ENCODE results near the gene VAPB. TPM values are rescaled to one million over a fixed set of nuclear protein-coding genes. Genes with fewer than 3 reads are reported as not detected.
A peak's percentile ranks its signal among the peaks of the same experiment; 100 is the strongest.

The VAPB gene, protein sequence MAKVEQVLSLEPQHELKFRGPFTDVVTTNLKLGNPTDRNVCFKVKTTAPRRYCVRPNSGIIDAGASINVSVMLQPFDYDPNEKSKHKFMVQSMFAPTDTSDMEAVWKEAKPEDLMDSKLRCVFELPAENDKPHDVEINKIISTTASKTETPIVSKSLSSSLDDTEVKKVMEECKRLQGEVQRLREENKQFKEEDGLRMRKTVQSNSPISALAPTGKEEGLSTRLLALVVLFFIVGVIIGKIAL
- 60.4 and 61.2 TPM in 2 replicates for total RNA-seq (2022)
- Bru-seq, nascent RNA, result percentile 86 among the genes with signal in this experiment
- BruChase-seq, experiment 1, labeled RNA remaining after a 6-hour chase, result percentile 86 among the genes with signal in this experiment
- BruChase-seq, experiment 2, labeled RNA remaining after a 2-hour chase, result percentile 86 among the genes with signal in this experiment
- long read RNA-seq, full-length matches to known transcripts, result 122 of 148 reads
- long read RNA-seq, partial matches to known transcripts, result 2 of 148 reads
- long read RNA-seq, other reads (novel, unspliced or antisense), result 24 of 148 reads

DNA sequence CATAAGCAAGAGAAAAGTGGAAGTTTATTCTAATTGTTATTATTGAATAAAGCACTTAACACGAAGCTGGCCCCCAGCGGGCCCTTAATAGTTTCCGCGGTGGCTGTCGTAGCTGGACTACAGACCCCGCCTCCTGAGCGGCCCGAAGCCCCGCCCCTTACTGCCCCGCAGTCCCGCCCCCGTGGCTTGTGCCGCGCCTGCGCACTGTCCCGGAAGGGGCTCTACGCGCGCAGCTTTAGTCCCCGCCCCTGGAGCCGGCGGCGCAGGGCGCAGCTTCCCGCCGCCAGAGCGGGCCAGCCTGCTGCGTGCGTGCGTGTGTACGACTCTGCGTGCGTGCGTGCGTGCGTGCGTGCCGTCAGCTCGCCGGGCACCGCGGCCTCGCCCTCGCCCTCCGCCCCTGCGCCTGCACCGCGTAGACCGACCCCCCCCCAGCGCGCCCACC, at the start of gene VAPB:
Gene VAPB, plus strand, starts transcription at position 348 of the 442 bp plus-strand sequence. CDS start 231 bp downstream, outside the sequence.
- intact Hi-C loops (cut with micrococcal nuclease), result no loop called here
- Mint-ChIP-seq H3K27ac (ENCODE audit: low read depth, unreplicated experiment) (peak within 1 kb of the TSS; percentile 73), H3K36me3 (ENCODE audit: insufficient read depth, unreplicated experiment) (peaks cover 10% of the 10 kb centered on the region), H3K27me3 (ENCODE audit: insufficient read depth, unreplicated experiment) (no peaks in the 10 kb centered on the region), H3K4me3 (ENCODE audit: unreplicated experiment) (peak within 1 kb of the TSS; percentile 75), H3K9me3 (ENCODE audit: unreplicated experiment) (no peaks in the 10 kb centered on the region), H3K4me1 (ENCODE audit: insufficient read depth, unreplicated experiment) (peaks cover 30% of the 10 kb centered on the region)
- DNase-seq (ENCODE audit: unreplicated experiment), result peak; percentile 94
- CTCF ChIA-PET, result interaction anchor here (0.5 to 2.1 kb wide), 5 partner anchors 11 to 241 kb away, joined by 3 to 6 read pairs (median 3); no protein-coding TSS in a partner anchor
- no TSS peak for BruUV-seq (replicated peaks)
- POLR2A ChIA-PET, result interaction anchor here (0.5 to 3.7 kb wide), 29 partner anchors 11 to 653 kb away, joined by 3 to 65 read pairs (median 4); partner anchors contain the start of genes ATP5F1E and STX16
- TF ChIP-seq, protein P1, sequence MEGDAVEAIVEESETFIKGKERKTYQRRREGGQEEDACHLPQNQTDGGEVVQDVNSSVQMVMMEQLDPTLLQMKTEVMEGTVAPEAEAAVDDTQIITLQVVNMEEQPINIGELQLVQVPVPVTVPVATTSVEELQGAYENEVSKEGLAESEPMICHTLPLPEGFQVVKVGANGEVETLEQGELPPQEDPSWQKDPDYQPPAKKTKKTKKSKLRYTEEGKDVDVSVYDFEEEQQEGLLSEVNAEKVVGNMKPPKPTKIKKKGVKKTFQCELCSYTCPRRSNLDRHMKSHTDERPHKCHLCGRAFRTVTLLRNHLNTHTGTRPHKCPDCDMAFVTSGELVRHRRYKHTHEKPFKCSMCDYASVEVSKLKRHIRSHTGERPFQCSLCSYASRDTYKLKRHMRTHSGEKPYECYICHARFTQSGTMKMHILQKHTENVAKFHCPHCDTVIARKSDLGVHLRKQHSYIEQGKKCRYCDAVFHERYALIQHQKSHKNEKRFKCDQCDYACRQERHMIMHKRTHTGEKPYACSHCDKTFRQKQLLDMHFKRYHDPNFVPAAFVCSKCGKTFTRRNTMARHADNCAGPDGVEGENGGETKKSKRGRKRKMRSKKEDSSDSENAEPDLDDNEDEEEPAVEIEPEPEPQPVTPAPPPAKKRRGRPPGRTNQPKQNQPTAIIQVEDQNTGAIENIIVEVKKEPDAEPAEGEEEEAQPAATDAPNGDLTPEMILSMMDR (IDR thresholded peaks at IDR 0.05; ENCODE audit: unreplicated experiment), result no peak

DNA sequence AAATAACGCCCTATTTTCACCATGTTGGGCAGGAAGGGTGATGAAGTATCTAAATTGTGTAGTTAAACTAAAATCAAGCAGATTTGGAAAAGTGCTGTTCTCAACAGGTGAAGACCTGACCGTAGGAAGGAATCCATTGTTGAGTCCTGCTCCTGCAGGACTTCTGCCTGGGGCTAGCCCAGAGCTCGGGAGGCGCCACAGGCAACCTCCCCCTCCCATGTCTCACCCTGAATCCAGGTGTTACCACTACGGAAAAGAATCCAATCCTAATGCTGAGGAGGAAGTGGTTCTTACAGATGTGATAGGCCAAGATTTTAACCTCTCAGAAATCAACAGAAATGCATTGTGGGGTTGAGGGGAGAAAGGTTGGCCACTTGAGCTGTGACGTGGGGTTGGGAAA, 49.3 kb upstream of the VAPB start:
- peaks cover 24% of the 10 kb centered on the region for H3K4me1 Mint-ChIP-seq (ENCODE audit: insufficient read depth, unreplicated experiment)
- ChIA-PET CTCF (interaction anchor here (0.5 kb wide), 1 partner anchor 92 kb away, joined by 3 read pairs; no protein-coding TSS in a partner anchor), POLR2A (interaction anchor here (0.9 to 1.0 kb wide), 2 partner anchors 9 to 49 kb away, joined by 3 to 4 read pairs; partner anchors contain the start of gene VAPB)
- no peaks in the 10 kb centered on the region for H3K27me3 Mint-ChIP-seq (ENCODE audit: insufficient read depth, unreplicated experiment)
- TF ChIP-seq, protein P1 (IDR thresholded peaks at IDR 0.05; ENCODE audit: unreplicated experiment), result no peak
- H3K4me3 Mint-ChIP-seq (ENCODE audit: unreplicated experiment), result no peak overlapping the region
- peak overlapping the region; percentile 81 for H3K27ac Mint-ChIP-seq (ENCODE audit: low read depth, unreplicated experiment)
- BruUV-seq (replicated peaks), result no TSS peak
- no peak for DNase-seq (ENCODE audit: unreplicated experiment)
- intact Hi-C loops (cut with micrococcal nuclease), result no loop called here
- H3K9me3 Mint-ChIP-seq (ENCODE audit: unreplicated experiment), result no peaks in the 10 kb centered on the region
- peaks cover 10% of the 10 kb centered on the region for H3K36me3 Mint-ChIP-seq (ENCODE audit: insufficient read depth, unreplicated experiment)

DNA sequence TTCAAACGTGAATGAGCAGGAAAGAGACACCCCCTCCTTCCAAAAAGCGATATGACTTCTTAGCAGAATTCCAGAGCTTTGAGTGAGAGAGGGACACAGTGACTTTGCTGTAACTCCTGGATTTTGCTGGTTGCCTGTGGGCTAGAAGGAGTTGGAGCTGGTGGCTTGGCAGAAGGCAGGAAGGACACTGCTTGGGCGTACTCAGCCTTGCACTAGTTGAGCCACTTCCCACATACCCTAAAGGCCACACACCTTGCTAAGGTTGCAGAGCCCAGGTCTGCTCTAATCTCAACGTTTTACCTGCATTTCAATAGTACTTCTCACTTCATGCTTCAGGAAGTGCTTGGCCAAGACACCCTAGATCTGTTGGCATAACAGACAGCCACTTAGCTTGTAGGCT, 48.9 kb upstream of the VAPB start:
- no TSS peak for BruUV-seq (replicated peaks)
- ChIA-PET CTCF (interaction anchor here (0.5 kb wide), 1 partner anchor 91 kb away, joined by 3 read pairs; no protein-coding TSS in a partner anchor), POLR2A (interaction anchor here (0.9 to 1.0 kb wide), 2 partner anchors 9 to 49 kb away, joined by 3 to 4 read pairs; partner anchors contain the start of gene VAPB)
- Mint-ChIP-seq H3K4me3 (ENCODE audit: unreplicated experiment) (no peak overlapping the region), H3K4me1 (ENCODE audit: insufficient read depth, unreplicated experiment) (peaks cover 28% of the 10 kb centered on the region), H3K27ac (ENCODE audit: low read depth, unreplicated experiment) (peak overlapping the region; percentile 81), H3K9me3 (ENCODE audit: unreplicated experiment) (no peaks in the 10 kb centered on the region), H3K27me3 (ENCODE audit: insufficient read depth, unreplicated experiment) (no peaks in the 10 kb centered on the region), H3K36me3 (ENCODE audit: insufficient read depth, unreplicated experiment) (peaks cover 14% of the 10 kb centered on the region)
- intact Hi-C loops (cut with micrococcal nuclease), result no loop called here
- TF ChIP-seq, protein P1 (IDR thresholded peaks at IDR 0.05; ENCODE audit: unreplicated experiment), result no peak
- DNase-seq (ENCODE audit: unreplicated experiment), result no peak

DNA sequence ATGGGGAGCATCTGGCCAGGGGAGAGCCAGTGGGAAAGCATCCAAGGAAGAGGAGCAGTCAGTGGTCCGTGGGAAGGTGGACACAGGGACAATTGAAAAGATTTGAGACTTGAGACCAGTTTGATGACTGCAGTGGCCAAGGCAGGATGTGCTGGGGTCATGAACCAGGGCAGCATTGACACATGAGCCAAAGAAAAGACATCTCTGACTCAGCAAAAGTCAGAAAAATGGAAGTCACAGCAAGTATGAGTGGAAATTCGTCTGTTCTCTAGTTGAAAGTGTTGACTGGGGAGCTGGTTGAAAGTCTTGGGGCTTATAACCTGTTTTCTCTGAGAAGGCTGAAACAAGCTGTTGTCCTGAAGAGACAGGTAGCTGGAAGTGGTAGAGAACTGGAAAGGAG, 48.2 kb upstream of the VAPB start:
- Mint-ChIP-seq H3K36me3 (ENCODE audit: insufficient read depth, unreplicated experiment) (peaks cover 21% of the 10 kb centered on the region), H3K4me3 (ENCODE audit: unreplicated experiment) (no peak overlapping the region)

More for the DNA sequence above, 48.2 kb upstream of the VAPB start:
- ChIA-PET CTCF (interaction anchor here (1.1 kb wide), 1 partner anchor 14 kb away, joined by 3 read pairs; no protein-coding TSS in a partner anchor), POLR2A (interaction anchor here (1.0 kb wide), 1 partner anchor 10 kb away, joined by 3 read pairs; no protein-coding TSS in a partner anchor)
- peaks cover 28% of the 10 kb centered on the region for H3K4me1 Mint-ChIP-seq (ENCODE audit: insufficient read depth, unreplicated experiment)
- BruUV-seq (replicated peaks), result no TSS peak
- H3K27me3 Mint-ChIP-seq (ENCODE audit: insufficient read depth, unreplicated experiment), result no peaks in the 10 kb centered on the region
- H3K9me3 Mint-ChIP-seq (ENCODE audit: unreplicated experiment), result no peaks in the 10 kb centered on the region
- TF ChIP-seq, protein P1 (IDR thresholded peaks at IDR 0.05; ENCODE audit: unreplicated experiment), result no peak
- no peak for DNase-seq (ENCODE audit: unreplicated experiment)
- intact Hi-C loops (cut with micrococcal nuclease), result no loop called here
- peak overlapping the region; percentile 81 for H3K27ac Mint-ChIP-seq (ENCODE audit: low read depth, unreplicated experiment)
